Ishikawa (cell line): ENCODE results near the gene PRXL2A.

Experiments
- CREB1 ChIP-seq: IDR thresholded peaks from 2 replicates; pipeline ENCODE4 v1.6.1; 2012; ENCODE audit warnings: low read depth
- EGR1 ChIP-seq: IDR thresholded peaks from 2 replicates; pipeline ENCODE4 v1.6.1; 2012
- NFIC ChIP-seq: IDR thresholded peaks from 2 replicates; pipeline ENCODE4 v1.6.1; 2012
- RAD21 ChIP-seq: IDR thresholded peaks from 2 replicates; pipeline ENCODE4 v1.6.1; 2012; ENCODE audit warnings: low read depth
- TAF1 ChIP-seq: IDR thresholded peaks from 2 replicates; pipeline ENCODE4 v1.6.1; 2012; ENCODE audit warnings: low read depth, mild to moderate bottlenecking
- TCF12 ChIP-seq: IDR thresholded peaks from 2 replicates; pipeline ENCODE4 v1.6.1; 2012; ENCODE audit warnings: low read depth
- TEAD4 ChIP-seq: IDR thresholded peaks from 2 replicates; pipeline ENCODE4 v1.6.1; 2012
- ZBTB7A ChIP-seq: IDR thresholded peaks from 2 replicates; pipeline ENCODE4 v1.6.1; 2012; ENCODE audit warnings: low read depth
- TF ChIP-seq, protein P1 (sequence below): IDR thresholded peaks from 2 replicates; pipeline ENCODE4 v1.6.1; 2012
- TF ChIP-seq, protein P2 (sequence below): IDR thresholded peaks from 2 replicates; pipeline ENCODE4 v1.6.1; 2012

DNA sequence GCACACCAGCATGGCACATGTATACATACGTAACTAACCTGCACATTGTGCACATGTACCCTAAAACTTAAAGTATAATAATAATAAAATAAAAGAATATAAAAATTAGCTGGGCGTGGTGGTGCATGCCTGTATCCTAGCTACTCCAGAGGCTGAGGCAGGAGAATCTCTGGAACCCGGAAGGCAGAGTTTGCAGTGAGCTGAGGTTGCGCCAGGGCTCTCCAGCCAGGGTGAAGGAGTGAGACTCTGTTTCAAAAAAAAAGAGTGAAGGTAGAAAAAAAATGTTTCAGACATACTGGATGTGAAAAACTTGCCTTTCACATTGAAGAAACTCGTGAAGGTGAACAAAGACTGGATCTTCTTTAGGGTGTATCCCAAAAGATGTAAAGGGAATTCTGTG lies 72.5 kb downstream of the PRXL2A start:
- TF ChIP-seq TEAD4, result no peak
- TF ChIP-seq, protein P1, sequence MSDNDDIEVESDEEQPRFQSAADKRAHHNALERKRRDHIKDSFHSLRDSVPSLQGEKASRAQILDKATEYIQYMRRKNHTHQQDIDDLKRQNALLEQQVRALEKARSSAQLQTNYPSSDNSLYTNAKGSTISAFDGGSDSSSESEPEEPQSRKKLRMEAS, result no peak
- TF ChIP-seq TCF12, result no peak
- TF ChIP-seq EGR1, result no peak
- TF ChIP-seq ZBTB7A, result no peak
- TF ChIP-seq NFIC, result no peak
- no peak for TF ChIP-seq TAF1
- no peak for TF ChIP-seq CREB1
- no peak for TF ChIP-seq RAD21
- TF ChIP-seq, protein P2, sequence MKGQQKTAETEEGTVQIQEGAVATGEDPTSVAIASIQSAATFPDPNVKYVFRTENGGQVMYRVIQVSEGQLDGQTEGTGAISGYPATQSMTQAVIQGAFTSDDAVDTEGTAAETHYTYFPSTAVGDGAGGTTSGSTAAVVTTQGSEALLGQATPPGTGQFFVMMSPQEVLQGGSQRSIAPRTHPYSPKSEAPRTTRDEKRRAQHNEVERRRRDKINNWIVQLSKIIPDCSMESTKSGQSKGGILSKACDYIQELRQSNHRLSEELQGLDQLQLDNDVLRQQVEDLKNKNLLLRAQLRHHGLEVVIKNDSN, result no peak
